ENCODE data around the gene DNM2.
A peak's percentile ranks its signal among the peaks of the same experiment; 100 is the strongest.

The DNM2 gene

DNA sequence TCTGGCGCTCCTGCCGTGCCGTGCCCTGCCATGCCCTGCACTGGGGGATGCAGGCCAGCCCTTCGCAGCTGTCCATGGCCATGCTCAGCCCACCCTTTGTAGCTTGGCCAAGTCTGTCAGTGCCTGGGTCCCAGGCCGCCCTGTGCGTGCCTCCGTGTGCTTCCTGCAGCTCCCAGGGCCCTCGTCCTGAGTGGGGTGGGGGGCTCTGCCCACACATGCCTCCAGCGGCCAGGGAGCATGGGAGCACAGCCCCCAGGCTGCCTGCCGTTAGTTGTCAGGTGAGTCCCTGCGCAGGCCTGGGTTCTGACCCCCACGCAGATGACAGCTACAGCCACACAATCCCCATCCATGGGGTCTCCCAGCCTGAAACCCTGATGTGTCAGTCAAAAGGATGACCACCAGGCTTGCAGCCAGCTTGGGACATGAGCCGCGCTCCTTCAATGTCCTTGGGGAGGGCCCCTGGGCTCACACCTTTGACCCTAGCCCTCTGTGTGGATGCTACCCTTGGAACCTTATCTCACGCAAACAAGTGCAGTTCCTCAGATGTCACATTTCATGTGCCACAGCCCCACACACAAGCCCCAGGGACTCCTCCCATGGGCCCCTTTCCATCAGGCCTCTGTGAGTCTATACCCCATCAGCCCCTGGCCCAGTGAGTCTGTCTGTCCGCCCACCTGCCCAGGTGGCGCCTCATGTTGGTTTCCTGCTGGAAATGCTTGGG, 93.7 kb downstream of the DNM2 start:
- FAIRE-seq (no peak), DNase-seq (ENCODE audit: low spot score) (no peak)

DNA sequence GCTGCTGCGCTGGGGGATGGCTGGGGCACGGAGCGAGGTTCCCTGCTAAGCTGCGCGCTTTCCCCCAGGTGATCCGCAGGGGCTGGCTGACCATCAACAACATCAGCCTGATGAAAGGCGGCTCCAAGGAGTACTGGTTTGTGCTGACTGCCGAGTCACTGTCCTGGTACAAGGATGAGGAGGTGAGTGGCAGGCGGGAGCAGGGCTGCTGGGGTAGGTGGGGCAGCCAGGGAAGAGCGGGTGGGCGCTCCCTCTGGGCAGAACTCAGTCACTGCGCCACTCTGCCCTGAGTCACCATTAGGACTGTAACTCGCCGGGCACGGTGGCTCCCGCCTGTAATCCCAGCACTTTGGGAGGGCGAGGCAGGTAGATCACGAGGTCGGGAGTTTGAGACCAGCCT, 94.3 kb downstream of the DNM2 start:
- FAIRE-seq (no peak), DNase-seq (ENCODE audit: low spot score) (no peak)

DNA sequence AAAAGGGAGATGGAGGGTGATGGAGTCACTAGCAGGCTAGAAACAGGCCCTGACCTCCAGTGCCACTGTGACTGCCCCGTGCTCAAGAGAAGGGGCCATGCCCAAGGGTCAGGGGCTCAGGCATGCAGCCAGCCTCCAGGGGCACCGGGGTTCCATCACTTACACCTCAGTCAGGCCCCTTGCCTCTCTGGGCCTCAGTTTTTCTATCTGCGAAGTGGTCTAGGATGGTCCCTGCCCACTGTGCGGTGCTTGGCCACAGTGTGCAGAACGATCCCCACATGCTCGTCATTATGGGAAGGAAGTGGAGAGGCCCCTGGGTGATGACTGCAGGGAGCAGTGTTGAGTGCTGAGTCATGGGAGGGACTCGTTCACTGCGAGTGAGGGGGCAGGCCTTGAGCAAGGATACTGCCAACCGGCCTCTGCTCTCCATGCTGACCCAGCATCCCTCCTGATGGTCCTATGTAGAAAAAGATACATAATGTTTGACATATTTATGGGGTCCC, 95.1 kb downstream of the DNM2 start:
- no peak for FAIRE-seq
- DNase-seq (ENCODE audit: low spot score), result peak; percentile 69

DNA sequence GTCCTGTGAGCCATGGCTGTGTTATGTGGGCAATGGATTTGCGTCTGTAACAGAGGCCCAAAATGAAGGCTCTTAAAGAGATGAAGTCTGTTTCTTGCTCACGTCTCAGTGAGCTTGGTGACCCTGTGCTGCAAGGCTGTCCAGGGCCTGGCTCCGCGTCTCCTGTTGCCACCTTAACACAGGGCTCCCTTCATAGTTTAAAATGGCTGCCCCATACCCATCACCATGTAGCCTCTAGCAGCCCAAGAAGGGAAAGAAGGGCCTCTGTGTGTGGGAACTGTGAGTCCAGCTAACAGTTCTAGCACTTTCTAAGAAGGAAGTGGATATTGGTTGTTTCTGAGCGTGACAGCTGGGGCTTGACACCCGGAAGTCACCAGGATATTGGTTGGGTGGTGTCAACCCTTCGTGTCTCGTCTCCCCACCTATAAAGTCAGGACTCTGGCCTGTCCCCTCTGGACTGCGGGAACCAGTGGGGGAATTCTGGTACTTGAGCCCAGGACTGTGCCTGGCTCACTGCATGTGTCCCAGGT, 97.2 kb downstream of the DNM2 start:
- no peak for FAIRE-seq
- no peak for DNase-seq (ENCODE audit: low spot score)

DNA sequence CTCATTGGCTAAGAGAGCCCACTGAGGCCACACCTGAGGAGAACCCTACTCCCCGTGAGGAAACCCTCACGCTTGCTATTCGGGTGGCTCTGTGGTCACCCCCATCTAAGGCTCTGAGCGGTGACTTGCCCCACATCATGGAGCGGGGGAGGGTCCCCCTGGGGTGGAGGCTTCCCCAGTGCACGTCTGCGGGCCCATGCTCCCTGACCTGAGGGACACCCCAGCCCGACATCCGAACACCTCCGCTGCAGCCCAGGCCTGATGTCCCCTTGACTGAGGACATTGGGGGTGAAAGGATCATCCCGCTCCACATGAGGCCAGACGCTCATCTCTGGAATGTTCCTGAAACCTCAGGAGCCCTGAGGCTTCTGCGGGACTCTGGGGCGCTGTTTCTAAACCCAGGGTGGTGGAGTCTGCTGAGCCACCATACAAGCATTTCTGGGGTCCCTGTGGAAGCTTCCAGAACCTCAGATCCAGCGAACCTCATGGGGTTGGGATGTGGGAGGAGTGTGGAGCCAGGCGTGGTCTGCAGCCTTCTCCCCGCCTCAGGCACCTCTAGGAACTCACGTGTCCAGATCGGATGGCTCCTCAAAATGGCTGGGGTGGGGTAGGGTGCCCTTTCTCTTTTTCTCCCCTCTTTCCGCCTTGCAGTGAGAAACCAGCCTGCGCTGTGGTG, 98.2 kb downstream of the DNM2 start:
- DNase-seq (ENCODE audit: low spot score), result no peak
- FAIRE-seq, result no peak

DNA sequence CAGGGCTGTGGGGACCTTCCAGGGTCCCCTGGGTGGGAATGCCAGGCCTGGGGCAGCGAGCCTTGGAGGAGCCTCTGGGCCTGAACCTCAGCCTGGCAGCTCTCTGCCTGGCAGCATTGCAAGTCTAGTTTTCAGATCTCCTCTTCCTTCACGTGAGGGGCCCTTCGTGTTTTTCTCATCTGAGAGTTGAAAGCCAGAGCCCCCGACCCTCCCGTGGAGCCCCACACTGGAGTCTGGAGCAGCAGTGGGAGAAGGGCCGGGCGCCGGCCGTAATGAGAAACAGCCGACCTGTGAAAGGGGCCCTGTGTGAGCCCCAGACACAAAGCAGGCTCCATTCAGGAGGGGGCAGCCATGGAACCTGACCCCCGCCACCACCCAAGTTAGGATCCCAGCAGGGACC, 98.8 kb downstream of the DNM2 start:
- FAIRE-seq, result no peak
- no peak for DNase-seq (ENCODE audit: low spot score)

DNA sequence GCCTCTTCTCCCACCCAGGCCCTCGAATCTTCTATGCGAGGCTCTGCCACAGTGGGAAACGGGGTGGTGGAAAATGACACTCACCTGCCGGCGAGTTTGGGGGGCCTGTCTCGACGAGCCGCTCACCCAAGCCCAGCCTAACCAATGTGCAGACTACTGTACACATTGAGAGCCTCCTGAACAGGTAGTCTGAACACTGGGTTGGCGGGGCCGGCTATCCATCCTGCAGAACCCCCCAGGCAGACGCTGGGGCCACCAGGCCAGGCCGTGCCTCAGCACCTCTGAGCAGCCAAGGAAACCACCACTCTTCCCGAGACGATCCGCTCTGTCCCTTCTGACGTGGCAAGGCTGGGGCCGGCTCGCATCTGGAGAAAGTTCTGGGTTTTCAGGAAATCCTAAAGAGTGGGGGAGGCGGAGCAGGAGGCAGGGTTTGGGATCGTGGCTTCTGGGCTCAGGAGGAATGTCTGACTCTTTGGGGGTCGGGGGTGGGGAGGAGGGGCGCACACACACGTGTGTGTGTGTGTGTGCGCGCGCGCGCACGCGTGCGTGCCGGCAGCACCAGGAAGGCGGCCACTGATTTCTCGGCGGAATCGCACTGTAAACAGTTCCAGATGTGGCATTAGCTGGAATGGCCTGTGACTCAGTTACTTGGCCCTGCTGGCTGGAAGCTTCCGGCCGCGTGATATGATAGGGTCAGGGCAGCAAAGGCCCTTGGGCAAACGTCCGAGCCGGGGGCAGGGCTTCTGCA, 99.6 kb downstream of the DNM2 start:
- no peak for FAIRE-seq
- no peak for DNase-seq (ENCODE audit: low spot score)

DNA sequence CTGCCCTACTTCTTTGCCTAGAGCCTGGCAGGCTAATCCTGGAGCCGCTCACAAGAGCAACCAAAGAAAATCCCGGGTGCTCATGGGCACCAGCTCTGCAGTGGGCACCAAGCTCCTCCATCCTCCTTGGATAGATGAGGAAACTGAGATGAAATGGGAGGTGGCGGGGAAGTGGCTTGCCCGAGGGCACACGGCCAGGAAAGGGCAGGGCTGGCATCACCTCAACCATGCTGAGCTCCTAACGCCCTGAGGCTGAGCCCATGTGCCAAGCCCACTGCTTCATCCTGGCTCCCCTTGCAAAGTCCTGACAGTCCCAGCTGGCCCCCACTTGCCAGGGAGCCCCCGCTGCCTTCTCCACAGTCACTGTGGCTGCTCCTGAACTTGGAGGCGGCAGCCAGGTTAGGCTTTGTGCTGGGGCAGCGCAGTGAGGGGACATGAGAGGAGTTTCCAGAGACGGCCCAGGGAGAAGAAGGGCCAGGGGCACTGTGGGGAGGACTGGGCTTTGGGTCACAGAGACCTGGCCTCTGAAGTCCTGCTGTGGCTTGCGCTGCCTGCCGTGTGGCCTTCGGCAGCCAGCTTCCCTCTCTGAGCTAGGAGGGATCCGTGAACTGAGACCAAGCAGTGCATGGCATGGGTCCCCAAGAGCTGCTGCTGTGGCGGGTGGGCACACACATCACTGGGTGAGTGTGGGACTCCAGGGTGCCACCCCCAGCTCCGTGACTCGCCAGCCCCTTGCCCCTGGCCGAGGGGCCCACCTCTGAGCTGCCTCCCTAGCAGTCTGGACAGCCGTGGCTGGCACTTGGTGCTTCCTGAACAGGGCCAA, 100.6 kb downstream of the DNM2 start:
- FAIRE-seq, result no peak
- DNase-seq (ENCODE audit: low spot score), result no peak

DNA sequence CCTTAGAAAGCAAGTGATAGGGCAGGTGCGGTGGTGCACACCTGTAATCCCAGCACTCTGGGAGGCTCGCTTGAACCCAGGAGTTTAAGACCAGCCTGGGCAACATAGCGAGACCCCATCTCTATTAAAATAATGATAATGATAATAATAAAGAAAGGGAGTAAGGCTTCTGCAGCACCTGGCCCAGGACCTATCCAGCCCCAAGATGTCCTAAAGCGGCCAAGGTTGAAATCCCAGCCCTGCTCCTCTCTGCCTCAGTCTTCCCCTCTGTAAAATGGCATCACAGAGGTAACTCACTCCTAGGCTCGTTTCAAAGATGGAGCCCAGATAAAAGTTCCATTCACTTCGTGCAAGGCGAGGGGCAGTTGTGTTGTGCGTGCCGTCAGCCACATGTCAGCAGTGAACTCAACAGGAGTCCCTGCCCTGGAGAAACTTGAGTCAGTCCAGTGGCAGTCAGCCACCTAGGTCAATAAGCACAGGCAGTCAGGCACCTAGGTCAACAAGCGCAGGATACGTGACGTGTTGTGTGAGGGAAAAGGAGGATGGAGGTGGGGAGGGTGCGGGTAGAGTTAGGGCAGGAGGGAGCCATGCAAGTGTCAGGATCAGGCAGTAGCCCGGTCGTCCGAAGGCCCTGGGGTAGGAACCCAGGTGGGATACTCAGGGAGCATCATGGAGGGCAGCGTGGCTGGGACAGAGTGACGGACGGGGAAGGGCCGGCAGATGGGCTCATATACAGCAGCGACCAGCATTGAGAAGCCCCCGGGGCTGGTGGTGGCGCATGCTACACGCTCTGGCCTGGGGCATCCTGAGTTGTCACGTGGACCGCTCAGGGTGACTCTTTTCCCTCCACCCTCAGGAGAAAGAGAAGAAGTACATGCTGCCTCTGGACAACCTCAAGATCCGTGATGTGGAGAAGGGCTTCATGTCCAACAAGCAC, 101.5 kb downstream of the DNM2 start:
- DNase-seq (ENCODE audit: low spot score) (no peak), FAIRE-seq (no peak)

DNA sequence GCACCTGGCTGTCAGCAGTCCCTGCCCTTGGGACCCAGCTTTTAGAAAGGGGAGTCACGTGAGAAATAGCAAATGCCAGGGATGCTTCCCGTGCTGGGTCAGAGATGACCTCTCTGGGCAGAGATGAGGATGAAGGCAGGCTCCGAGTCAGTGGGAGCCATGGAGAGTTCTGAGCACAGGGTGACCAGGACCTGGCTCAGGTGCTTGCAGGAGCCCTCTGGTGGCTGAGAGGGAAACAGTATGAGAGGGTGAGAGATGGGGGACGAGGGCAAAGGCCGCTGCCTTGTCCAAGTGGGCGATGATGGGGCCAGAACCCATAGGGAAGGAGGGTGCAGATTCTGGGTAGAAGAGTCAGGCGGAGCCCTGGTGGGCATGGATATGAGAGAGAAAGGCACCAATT, 102.3 kb downstream of the DNM2 start:
- no peak for FAIRE-seq
- DNase-seq (ENCODE audit: low spot score), result no peak

DNA sequence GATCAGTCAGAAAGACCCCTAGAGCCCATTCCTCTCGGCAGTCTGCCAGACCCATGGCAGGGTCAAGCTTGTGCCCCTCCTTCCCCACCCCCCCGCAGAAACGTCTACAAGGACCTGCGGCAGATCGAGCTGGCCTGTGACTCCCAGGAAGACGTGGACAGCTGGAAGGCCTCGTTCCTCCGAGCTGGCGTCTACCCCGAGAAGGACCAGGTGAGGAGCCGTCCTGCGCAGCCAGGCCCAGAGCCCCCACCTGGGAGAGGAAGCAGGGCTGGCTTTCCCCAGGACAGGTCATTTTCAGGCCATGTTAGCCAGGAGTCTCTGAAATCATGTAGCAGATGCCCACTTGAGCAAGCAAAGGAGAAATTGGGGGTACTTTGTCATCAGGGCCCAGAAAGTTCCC, 105.8 kb downstream of the DNM2 start:
- FAIRE-seq (no peak), DNase-seq (ENCODE audit: low spot score) (no peak)

DNA sequence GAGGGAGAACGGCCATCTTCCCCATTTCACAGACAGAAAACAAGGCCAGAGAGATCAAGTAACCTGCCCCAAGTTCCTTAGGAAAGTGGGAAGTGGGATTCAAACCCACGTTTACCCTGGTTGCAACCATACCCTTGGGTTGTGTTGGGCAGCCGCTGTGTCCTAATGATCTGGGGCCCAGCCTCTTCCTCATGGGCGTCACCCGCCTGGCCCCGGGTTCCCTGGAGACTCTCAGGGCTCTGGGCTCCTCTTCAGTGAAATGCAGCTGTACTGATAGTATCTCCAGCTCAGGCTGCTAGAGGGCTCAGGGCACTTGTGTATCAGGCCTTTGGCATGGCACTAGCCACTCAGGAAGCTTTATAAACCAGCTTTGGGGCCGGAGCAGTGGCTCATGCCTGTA, 108.4 kb downstream of the DNM2 start:
- DNase-seq (ENCODE audit: low spot score) (no peak), FAIRE-seq (no peak)

DNA sequence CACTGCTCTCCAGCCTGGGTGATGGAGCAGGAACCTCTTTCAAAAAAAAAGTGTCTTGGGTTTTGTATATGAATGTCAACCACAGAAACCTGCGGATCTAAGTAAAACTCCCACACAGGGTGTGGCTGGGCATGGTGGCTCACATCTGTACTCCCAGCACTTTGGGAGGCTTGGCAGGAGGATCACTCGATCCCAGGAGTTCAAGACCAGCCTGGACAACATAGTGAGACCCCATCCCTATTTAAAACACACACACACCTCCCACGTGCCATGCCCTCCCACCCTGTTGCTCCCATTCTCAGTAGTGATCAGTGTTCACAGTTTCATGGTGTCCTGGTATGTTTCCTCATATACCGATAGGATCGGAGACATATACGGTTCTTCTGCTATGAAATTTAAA, 109.0 kb downstream of the DNM2 start:
- no peak for FAIRE-seq

DNA sequence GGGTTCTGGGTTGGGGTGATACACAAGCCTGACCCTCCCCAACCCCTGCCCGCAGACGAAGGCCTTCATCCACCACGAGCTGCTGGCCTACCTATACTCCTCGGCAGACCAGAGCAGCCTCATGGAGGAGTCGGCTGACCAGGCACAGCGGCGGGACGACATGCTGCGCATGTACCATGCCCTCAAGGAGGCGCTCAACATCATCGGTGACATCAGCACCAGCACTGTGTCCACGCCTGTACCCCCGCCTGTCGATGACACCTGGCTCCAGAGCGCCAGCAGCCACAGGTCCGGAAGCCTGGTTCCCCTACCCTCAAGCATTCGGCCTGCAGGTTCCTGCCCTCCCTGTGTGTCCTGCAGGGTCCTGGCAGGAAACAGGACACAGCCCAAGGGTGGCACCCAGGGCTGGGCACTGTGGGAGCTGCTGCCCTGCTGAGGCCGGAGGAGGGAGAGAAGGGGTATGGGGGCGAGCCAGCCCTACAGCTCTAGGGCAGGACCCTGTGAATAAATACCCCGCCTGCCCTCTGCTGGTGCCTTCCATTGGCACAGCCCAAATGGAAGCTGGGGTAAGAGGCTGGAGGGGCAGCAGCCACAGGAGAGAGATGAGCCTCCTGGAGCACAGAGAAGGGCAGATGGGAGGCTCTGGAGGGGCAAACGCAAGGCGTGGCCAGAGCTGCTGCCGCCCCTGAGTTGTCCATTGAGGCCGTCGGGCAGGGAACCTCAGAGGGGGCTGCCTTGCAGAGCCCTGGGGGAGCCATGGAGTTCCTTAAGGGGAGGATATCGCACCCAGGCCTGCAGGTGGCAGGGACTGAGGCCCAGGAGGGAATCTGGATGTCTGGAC, 111.3 kb downstream of the DNM2 start:
- FAIRE-seq (no peak), DNase-seq (ENCODE audit: low spot score) (no peak)

More for the DNA sequence above, 109.0 kb downstream of the DNM2 start:
- DNase-seq (ENCODE audit: low spot score), result no peak

DNA sequence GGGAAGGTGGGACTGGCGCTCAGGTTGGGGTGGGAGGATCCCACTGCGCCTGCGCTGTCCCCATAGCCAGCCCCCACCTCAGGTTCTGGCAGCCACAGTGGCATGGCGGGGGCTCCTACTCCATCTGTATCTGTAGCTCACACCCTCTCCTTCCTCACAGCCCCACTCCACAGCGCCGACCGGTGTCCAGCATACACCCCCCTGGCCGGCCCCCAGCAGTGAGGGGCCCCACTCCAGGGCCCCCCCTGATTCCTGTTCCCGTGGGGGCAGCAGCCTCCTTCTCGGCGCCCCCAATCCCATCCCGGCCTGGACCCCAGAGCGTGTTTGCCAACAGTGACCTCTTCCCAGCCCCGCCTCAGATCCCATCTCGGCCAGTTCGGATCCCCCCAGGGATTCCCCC, 112.1 kb downstream of the DNM2 start:
- no peak for FAIRE-seq

DNA sequence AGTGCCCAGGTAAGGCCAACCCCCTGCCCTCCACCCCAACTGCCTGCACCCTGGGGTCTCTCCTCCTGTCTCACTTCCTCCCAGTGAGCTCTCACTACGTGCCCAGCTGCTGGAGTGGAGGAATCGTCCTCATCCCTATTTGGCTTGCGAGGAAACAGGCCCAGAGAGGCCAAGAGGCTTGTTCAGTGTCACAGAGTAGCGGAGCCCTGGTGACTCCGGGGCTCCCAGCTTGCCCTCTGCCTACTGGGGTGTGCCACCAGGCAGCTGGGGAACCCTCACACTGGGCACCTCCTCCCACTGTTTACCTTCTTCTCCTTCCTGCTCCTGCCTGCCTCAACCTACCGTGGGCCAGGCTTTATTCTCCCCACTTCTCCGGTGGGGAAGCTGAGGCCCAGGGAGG, 112.5 kb downstream of the DNM2 start:
- no peak for FAIRE-seq
- DNase-seq (ENCODE audit: low spot score), result no peak

More for the DNA sequence above, 112.1 kb downstream of the DNM2 start:
- DNase-seq (ENCODE audit: low spot score), result no peak

DNA sequence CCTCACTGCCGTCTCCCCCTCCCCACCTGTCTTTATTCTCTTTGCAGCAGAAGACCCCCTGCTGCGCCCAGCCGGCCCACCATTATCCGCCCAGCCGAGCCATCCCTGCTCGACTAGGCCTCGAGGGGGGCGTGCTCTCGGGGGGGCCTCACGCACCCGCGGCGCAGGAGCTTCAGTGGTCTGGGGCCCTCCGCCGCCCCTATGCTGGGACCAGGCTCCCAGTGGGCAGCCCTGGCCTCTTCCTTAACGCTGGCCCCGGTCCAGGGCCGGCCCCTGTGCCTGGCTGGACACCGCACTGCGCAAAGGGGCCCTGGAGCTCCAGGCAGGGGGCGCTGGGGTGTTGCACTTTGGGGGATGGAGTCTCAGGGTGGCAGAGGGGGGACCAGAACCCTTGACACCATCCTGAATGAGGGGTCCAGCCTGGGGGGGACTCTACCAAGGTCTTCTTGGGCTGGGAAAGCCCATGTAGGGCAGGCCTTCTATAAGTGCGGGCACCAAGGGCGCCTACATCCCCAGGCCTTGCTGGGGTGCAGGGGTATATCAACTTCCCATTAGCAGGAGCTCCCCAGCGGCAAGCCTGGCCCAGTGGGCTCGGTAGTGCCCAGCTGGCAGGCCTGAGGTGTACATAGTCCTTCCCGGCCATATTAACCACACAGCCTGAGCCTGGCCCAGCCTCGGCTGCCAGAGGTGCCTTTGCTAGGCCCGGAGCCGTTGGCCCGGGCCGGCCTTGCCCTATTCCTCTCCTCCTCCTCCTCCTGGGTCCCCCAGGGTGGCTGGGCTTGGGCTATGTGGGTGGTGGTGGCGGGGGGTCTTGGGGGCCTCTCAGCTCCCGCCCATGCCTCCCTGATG, 113.3 kb downstream of the DNM2 start:
- no peak for FAIRE-seq
- DNase-seq (ENCODE audit: low spot score), result no peak
